Amygdala (tissue), 56 donors: ENCODE results near the gene MEF2D.

Experiments used
- DNase-seq, 56 donors: peaks; one replicate each; lab custom pipeline; 2025; lab: John Stamatoyannopoulos, UW

Gene MEF2D

GRCh38 chr1:156500543-156500792, at the start of gene MEF2D:
TSS of gene MEF2D (minus strand) at chr1:156500775. CDS start at chr1:156483292, 17,483 bp downstream.
- no peak for DNase-seq

- DNase-seq, result no peak
Measured at GRCh38 chr1:156550346-156550745, 49.8 kb upstream of the MEF2D start.

- no peak for DNase-seq
Measured at GRCh38 chr1:156549831-156550230, 49.3 kb upstream of the MEF2D start.

GRCh38 chr1:156549390-156549789, 48.8 kb upstream of the MEF2D start:
- no peak for DNase-seq

- DNase-seq, result no peak
Measured at GRCh38 chr1:156547982-156548381, 47.4 kb upstream of the MEF2D start.

- DNase-seq, result no peak
Measured at GRCh38 chr1:156547434-156547833, 46.9 kb upstream of the MEF2D start.

GRCh38 chr1:156546267-156546666, 45.7 kb upstream of the MEF2D start:
- no peak for DNase-seq

- DNase-seq, result peak in 1 of 56 donors; percentile 18
Measured at GRCh38 chr1:156544592-156545102, 44.1 kb upstream of the MEF2D start.

- no peak for DNase-seq
Measured at GRCh38 chr1:156543066-156543465, 42.5 kb upstream of the MEF2D start.

GRCh38 chr1:156540955-156541354, 40.4 kb upstream of the MEF2D start:
- DNase-seq, result no peak

GRCh38 chr1:156539818-156540355, 39.3 kb upstream of the MEF2D start:
- DNase-seq, result no peak

- no peak for DNase-seq
Measured at GRCh38 chr1:156538711-156539440, 38.3 kb upstream of the MEF2D start.

- DNase-seq, result no peak
Measured at GRCh38 chr1:156537027-156537426, 36.5 kb upstream of the MEF2D start.

GRCh38 chr1:156534424-156535060, 34.0 kb upstream of the MEF2D start:
- DNase-seq, result no peak

GRCh38 chr1:156533568-156534220, 33.1 kb upstream of the MEF2D start:
- DNase-seq, result no peak

GRCh38 chr1:156532374-156532773, 31.8 kb upstream of the MEF2D start:
- no peak for DNase-seq

- no peak for DNase-seq
Measured at GRCh38 chr1:156530006-156530405, 29.4 kb upstream of the MEF2D start.

- no peak for DNase-seq
Measured at GRCh38 chr1:156528875-156529425, 28.4 kb upstream of the MEF2D start.

- DNase-seq, result no peak
Measured at GRCh38 chr1:156528231-156528630, 27.7 kb upstream of the MEF2D start.

GRCh38 chr1:156527584-156527983, 27.0 kb upstream of the MEF2D start:
- DNase-seq, result no peak

GRCh38 chr1:156525856-156526489, 25.4 kb upstream of the MEF2D start:
- DNase-seq, result no peak
